ENCODE measurements around the gene APOA4. TPM values are rescaled to one million over a fixed set of nuclear protein-coding genes. Genes with fewer than 3 reads are reported as not detected.

Gene APOA4
- total RNA-seq, 1 experiment from 2014 or later, result not detected

DNA sequence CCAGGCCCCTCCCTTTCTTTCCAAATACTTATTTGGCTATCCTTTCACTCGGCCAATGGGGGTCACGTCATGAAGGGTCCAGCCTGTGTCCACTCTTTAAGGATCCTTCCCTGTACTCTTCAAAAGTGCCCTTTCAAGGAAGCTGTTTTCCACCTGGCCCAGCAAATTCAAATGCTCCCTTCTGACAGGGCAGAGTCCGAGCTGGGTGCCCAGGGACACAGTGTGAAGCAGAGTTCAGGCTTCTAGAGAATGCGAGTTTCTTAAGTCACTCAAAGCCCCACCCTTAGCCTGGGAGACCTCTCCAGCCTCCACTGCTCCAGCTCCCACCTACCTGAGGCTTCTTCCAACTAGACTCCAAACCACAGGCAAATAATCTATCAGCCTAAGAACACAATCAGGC is 19.8 kb upstream of the APOA4 start (continued):
- TF ChIP-seq ATF3 (IDR thresholded peaks at IDR 0.05), result no peak
- no peak for TF ChIP-seq POLR2A (IDR thresholded peaks at IDR 0.05; ENCODE audit: borderline replicate concordance, extremely low read depth, insufficient read depth, insufficient read length)
- TF ChIP-seq JUND (IDR thresholded peaks at IDR 0.05), result no peak
- TF ChIP-seq ZNF274 (IDR thresholded peaks at IDR 0.05; ENCODE audit: low read depth, low read length), result no peak
- TF ChIP-seq RAD21 (IDR thresholded peaks at IDR 0.05; ENCODE audit: low read depth), result no peak
- TF ChIP-seq POLR2AphosphoS5 (IDR thresholded peaks at IDR 0.05; ENCODE audit: low read depth, low read length), result no peak
- no peak for TF ChIP-seq CBX3 (IDR thresholded peaks at IDR 0.05; ENCODE audit: low read depth)
- TF ChIP-seq SIN3A (IDR thresholded peaks at IDR 0.05; ENCODE audit: low read depth), result no peak
- TF ChIP-seq ZFX (IDR thresholded peaks at IDR 0.05), result no peak
- no peak for TF ChIP-seq EGR1 (IDR thresholded peaks at IDR 0.05; ENCODE audit: low read depth)
- TF ChIP-seq EZH2 (IDR thresholded peaks at IDR 0.05), result no peak
- TF ChIP-seq SP1 (IDR thresholded peaks at IDR 0.05; ENCODE audit: low read depth), result no peak
- TF ChIP-seq EZH2phosphoT487 (IDR thresholded peaks at IDR 0.05; ENCODE audit: borderline replicate concordance), result no peak

DNA sequence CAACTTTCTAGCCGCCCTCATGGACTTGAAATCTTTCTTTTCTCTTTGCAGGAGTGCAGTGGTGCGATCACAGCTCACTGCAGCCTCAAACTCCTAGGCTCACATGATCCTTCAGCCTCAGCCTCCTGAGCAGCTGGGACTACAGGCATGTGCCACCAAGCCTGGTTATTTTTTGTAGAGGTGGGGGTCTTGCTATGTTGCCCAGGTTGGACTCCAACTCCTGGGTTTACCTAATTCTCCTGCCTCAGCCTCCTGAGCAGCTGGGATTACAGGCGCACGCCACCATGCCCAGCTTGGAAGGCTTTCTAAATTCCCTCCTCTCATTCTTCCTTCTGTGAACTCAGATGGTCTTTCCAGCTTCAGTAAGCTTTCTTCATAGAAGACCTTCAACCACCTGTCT is 19.0 kb upstream of the APOA4 start:
- BruUV-seq (replicated peaks), result no TSS peak
- no peaks in the 10 kb centered on the region for H3K27me3 ChIP-seq (ENCODE audit: insufficient read depth, low read length)
- no peak overlapping the region for H3K4me2 ChIP-seq (ENCODE audit: low read length)
- H3K9me2 ChIP-seq (ENCODE audit: insufficient read depth), result no peaks in the 10 kb centered on the region
- H3K36me3 ChIP-seq (ENCODE audit: control insufficient read depth in 1 of 2, insufficient read depth in 2 of 2, low read length in 2 of 2), result peaks cover under 1 to 9% of the 10 kb centered on the region in 2 experiments; a peak in 2 of 4 replicates
- H3K27ac ChIP-seq (ENCODE audit: low read depth, low read length), result no peak overlapping the region
- ATAC-seq (no peak), DNase-seq (ENCODE audit: low read depth, low spot score) (no peak)
- no peak overlapping the region for H2AFZ ChIP-seq (ENCODE audit: low read depth, low read length, poor library complexity, severe bottlenecking)
- H3K79me2 ChIP-seq (ENCODE audit: insufficient read depth, low read length), result no peaks in the 10 kb centered on the region
- no peak overlapping the region for H3K9ac ChIP-seq (ENCODE audit: low read length)
- no peak overlapping the region for H3K4me3 ChIP-seq (replicated peaks in 1 of 2; ENCODE audit: low read depth in 1 of 2, low read length in 2 of 2)
- CTCF ChIA-PET, result no interaction called here
- intact Hi-C loops (cut with micrococcal nuclease), result no loop called here
- no peaks in the 10 kb centered on the region for H3K9me3 ChIP-seq (ENCODE audit: control insufficient read depth in 1 of 2, insufficient read depth in 1 of 2, low read depth in 1 of 2, low read length in 2 of 2)
- POLR2A ChIA-PET, result no interaction called here
- RAD21 ChIA-PET (ENCODE audit: low non-redundant PET in 1 of 2, low total read pairs in 2 of 2, uncharacterized antibody in 2 of 2, unreplicated experiment in 2 of 2), result no interaction called here
- H4K20me1 ChIP-seq (ENCODE audit: insufficient read depth), result no peaks in the 10 kb centered on the region
- TF ChIP-seq, protein P1, sequence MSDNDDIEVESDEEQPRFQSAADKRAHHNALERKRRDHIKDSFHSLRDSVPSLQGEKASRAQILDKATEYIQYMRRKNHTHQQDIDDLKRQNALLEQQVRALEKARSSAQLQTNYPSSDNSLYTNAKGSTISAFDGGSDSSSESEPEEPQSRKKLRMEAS (IDR thresholded peaks at IDR 0.05), result no peak
- TF ChIP-seq EZH2 (IDR thresholded peaks at IDR 0.05) (no peak), CEBPB (IDR thresholded peaks at IDR 0.05; ENCODE audit: low read depth) (no peak), POLR2A (IDR thresholded peaks at IDR 0.05; ENCODE audit: borderline replicate concordance, extremely low read depth, insufficient read depth, insufficient read length) (no peak), SRF (IDR thresholded peaks at IDR 0.05; ENCODE audit: low read depth) (no peak), YY1 (IDR thresholded peaks at IDR 0.05; ENCODE audit: extremely low read depth, insufficient replicate concordance, low read depth, low read length) (no peak), FOSL1 (IDR thresholded peaks at IDR 0.05; ENCODE audit: low read depth) (no peak), ZBTB33 (IDR thresholded peaks at IDR 0.05; ENCODE audit: extremely low read depth, insufficient replicate concordance, low read length) (no peak)
- TF ChIP-seq, protein P2, sequence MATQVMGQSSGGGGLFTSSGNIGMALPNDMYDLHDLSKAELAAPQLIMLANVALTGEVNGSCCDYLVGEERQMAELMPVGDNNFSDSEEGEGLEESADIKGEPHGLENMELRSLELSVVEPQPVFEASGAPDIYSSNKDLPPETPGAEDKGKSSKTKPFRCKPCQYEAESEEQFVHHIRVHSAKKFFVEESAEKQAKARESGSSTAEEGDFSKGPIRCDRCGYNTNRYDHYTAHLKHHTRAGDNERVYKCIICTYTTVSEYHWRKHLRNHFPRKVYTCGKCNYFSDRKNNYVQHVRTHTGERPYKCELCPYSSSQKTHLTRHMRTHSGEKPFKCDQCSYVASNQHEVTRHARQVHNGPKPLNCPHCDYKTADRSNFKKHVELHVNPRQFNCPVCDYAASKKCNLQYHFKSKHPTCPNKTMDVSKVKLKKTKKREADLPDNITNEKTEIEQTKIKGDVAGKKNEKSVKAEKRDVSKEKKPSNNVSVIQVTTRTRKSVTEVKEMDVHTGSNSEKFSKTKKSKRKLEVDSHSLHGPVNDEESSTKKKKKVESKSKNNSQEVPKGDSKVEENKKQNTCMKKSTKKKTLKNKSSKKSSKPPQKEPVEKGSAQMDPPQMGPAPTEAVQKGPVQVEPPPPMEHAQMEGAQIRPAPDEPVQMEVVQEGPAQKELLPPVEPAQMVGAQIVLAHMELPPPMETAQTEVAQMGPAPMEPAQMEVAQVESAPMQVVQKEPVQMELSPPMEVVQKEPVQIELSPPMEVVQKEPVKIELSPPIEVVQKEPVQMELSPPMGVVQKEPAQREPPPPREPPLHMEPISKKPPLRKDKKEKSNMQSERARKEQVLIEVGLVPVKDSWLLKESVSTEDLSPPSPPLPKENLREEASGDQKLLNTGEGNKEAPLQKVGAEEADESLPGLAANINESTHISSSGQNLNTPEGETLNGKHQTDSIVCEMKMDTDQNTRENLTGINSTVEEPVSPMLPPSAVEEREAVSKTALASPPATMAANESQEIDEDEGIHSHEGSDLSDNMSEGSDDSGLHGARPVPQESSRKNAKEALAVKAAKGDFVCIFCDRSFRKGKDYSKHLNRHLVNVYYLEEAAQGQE (IDR thresholded peaks at IDR 0.05; ENCODE audit: low read depth), result no peak
- no peaks in the 10 kb centered on the region for H3K4me1 ChIP-seq (ENCODE audit: control insufficient read depth in 1 of 2, insufficient read depth in 2 of 2, low read length in 2 of 2)
